Spinal cord (tissue), 10 donors: ENCODE data around the gene SCNN1B. TPM values are rescaled to one million over a fixed set of nuclear protein-coding genes. Genes with fewer than 3 reads are reported as not detected.
"Not testable (repeated sequence)": the region's sequence is repeated elsewhere in the genome, so short reads cannot be mapped to it uniquely, and the experiment has no call there.

Source experiments
- DNase-seq, 6 donors: peaks; one replicate each; pipeline versions ENCODE4 v3.0.0 to v3.0.0-alpha.2; 2013 to 2015; ENCODE audit warnings: low spot score in 6 of 6, low read depth in 4 of 6
- H3K27ac ChIP-seq: one replicate; pipeline ENCODE4 v1.5.1; 2013; ENCODE audit warnings: low read depth, low read length, control low read depth
- H3K27me3 ChIP-seq: one replicate; pipeline ENCODE4 v1.6.1; 2013; ENCODE audit warnings: low read length; ENCODE audit not compliant: control insufficient read depth, insufficient read depth
- H3K36me3 ChIP-seq: one replicate; pipeline ENCODE4 v1.6.1; 2013; ENCODE audit warnings: low read length; ENCODE audit not compliant: control insufficient read depth, insufficient read depth
- H3K4me1 ChIP-seq: one replicate; pipeline ENCODE4 v1.6.1; 2013; ENCODE audit warnings: low read length; ENCODE audit not compliant: control insufficient read depth, insufficient read depth
- H3K4me3 ChIP-seq: one replicate; pipeline ENCODE4 v1.5.1; 2013; ENCODE audit warnings: low read depth, low read length, control low read depth
- H3K9me3 ChIP-seq: one replicate; pipeline ENCODE4 v1.6.1; 2013; ENCODE audit warnings: low read length; ENCODE audit not compliant: control insufficient read depth, insufficient read depth
- WGBS: methylation state at CpG from one replicate; pipeline ENCODE4 v1.1.5; 2013; ENCODE audit warnings: missing lambda C conversion rate; ENCODE audit not compliant: insufficient coverage; 5-methylcytosine and 5-hydroxymethylcytosine counted together
- long read RNA-seq, 4 donors: transcript quantifications; one replicate each; lab custom pipeline, GENCODE V29; 2026
- polyA plus RNA-seq, 2 donors: library from polyadenylated mRNA; unstranded; fragments of 120-200 nt; gene quantifications; one replicate each; pipeline ENCODE4 v1.2.1, GENCODE V29; 2013; ENCODE audit not compliant: insufficient read length in 2 of 2
- total RNA-seq, 2 donors: library from RNA; depleted of rRNA in 1 of 2; stranded (reverse); fragments of 120-200 nt in 1 of 2; fragments of >200 nt in 1 of 2; gene quantifications; one replicate each; pipeline versions ENCODE4 v1.2.3 to v1.2.4, GENCODE V29; 2013 to 2014
- donor health status: healthy.

The SCNN1B gene
- total RNA-seq (under 1 TPM; 0.40 to 0.66 TPM), polyA plus RNA-seq (1 to 10 TPM; 2.5 to 2.8 TPM)
- long read RNA-seq, donor 1, partial matches to known transcripts = 0 of 1 reads
- long read RNA-seq, donor 1, other reads (novel, unspliced or antisense) = 0 of 1 reads
- long read RNA-seq, donor 2 = 0 reads
- long read RNA-seq, donor 3 = 0 reads
- long read RNA-seq, donor 4 = 0 reads

- H3K9me3 ChIP-seq = no peaks in the 10 kb centered on the region
- H3K36me3 ChIP-seq = no peaks in the 10 kb centered on the region
- peaks cover 11% of the 10 kb centered on the region for H3K4me1 ChIP-seq
- H3K27me3 ChIP-seq = peaks cover 20% of the 10 kb centered on the region
- WGBS = 1% methylated on average over 81 of the region's 81 CpGs
- H3K4me3 ChIP-seq = peak within 1 kb of the TSS; percentile 21
- H3K27ac ChIP-seq = no peak within 1 kb of the TSS
- peak in 2 of 6 donors; percentile 18 to 57 for DNase-seq
Measured at GRCh38 chr16:23302045-23302956, at the start of gene SCNN1B. TSS of gene SCNN1B (plus strand) at chr16:23302302. CDS start at chr16:23348600, 46,298 bp downstream.

DNA sequence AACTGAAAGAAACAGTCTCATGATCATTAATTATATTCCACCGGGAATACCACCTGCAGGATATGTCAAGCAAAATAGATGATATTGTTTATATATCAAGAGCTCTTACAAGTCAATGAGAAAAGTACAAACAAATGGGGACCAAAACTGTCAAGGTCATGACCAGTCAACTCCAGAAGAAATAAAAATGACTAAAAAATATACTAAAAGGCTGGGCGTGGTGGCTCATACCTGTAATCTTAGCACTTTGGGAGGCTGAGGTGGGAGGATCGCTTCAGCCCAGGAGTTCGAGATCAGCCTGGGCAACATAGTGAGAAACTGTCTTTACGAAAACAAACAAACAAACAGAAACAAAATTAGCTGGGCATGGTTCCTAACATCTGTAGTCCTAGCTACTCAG, 49.8 kb upstream of the SCNN1B start:
- no peak for DNase-seq
- Histone ChIP-seq H3K27ac (no peak overlapping the region), H3K4me1 (no peaks in the 10 kb centered on the region), H3K9me3 (no peaks in the 10 kb centered on the region), H3K36me3 (no peaks in the 10 kb centered on the region), H3K4me3 (no peak overlapping the region), H3K27me3 (no peaks in the 10 kb centered on the region)
- no CpG with 5 or more reads among the region's 5 CpGs for WGBS

DNA sequence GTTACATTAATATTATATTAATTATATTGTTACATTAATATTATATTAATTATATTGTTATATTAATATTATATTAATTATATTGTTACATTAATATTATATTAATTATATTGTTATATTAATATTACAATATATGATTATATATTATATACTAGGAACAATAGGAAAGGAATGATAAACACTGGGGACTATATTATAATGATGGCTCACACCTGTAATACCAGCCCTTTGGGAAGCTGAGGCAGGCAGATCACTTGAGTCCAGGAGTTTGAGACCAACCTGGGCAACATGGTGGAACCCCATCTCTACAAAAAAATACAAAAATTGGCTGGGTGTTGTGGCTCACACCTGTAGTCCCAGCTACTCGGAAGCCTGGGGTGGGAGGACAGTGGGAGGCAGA, 48.5 kb upstream of the SCNN1B start:
- H3K4me3 ChIP-seq, H3K9me3 ChIP-seq, H3K4me1 ChIP-seq, H3K27ac ChIP-seq, DNase-seq, H3K36me3 ChIP-seq, H3K27me3 ChIP-seq: not testable (repeated sequence)
- no CpG with 5 or more reads among the region's 1 CpG for WGBS

DNA sequence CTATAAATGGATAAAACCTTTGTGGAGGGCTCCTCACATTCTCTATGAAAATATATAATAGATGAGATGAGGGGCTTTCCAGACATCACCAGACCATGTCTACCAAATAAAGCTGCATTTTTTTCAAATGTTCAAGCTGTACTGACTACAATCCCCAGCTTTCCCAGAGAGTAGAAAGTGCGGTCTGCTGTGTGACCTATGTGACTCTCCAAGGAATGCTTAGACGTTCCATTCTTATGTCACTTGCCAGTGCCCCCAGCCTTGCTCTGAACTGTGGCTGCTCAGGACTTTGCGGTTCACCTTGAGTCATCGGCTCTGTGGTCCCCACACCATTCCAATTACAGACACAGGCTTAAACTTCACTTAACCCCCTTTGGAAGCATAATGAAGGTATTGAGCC, 47.8 kb upstream of the SCNN1B start:
- Histone ChIP-seq H3K27me3 (no peaks in the 10 kb centered on the region), H3K36me3 (no peaks in the 10 kb centered on the region), H3K27ac (no peak overlapping the region), H3K4me3 (no peak overlapping the region), H3K4me1 (no peaks in the 10 kb centered on the region), H3K9me3 (no peaks in the 10 kb centered on the region)
- DNase-seq = no peak
- WGBS = 60% methylated on average over 2 of the region's 4 CpGs

DNA sequence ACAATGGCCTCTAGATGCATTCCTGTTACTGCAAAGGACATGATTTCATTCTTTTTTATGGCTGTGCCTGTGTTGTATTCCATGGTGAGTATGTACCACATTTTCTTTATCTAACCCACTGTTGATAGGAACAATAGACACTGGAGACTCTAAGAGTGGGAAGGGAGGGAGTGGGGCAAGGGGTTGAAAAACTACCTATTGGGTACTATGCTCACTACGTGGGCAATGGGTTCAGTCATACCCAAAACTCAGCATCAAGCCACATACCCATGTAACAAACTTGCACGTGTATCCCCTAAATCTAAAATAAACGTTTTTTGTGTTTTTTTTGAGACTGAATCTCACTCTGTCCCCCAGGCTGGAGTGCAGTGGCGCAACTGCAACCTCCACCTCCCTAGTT, 47.1 kb upstream of the SCNN1B start:
- Histone ChIP-seq H3K4me3 (no peak overlapping the region), H3K4me1 (no peaks in the 10 kb centered on the region), H3K27ac (no peak overlapping the region), H3K27me3 (no peaks in the 10 kb centered on the region), H3K9me3 (no peaks in the 10 kb centered on the region), H3K36me3 (no peaks in the 10 kb centered on the region)
- WGBS = 78% methylated on average over 3 of the region's 4 CpGs
- DNase-seq = no peak

DNA sequence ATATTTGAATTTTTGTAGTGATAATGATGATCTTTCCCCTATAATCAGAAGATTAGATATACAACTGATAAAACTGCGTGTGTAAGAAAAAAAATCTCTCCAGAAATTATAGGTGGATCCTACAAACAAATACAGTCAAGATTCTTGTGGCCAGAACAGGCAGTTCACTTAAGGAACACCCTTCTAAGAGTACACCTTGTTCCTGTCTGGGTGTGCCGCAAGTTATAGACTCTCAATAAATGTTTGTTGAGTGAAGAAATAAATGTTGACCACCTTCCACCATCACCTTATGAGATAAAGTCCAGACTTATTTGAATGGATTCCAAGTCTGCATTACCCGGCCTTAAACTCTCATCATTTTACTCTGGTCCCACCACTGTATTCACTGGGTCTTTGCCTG, 45.7 kb upstream of the SCNN1B start:
- no peaks in the 10 kb centered on the region for H3K27me3 ChIP-seq
- no peak overlapping the region for H3K27ac ChIP-seq
- WGBS = 80% methylated on average over 1 of the region's 3 CpGs
- DNase-seq = no peak
- H3K4me1 ChIP-seq = no peaks in the 10 kb centered on the region
- no peaks in the 10 kb centered on the region for H3K9me3 ChIP-seq
- no peaks in the 10 kb centered on the region for H3K36me3 ChIP-seq
- no peak overlapping the region for H3K4me3 ChIP-seq

DNA sequence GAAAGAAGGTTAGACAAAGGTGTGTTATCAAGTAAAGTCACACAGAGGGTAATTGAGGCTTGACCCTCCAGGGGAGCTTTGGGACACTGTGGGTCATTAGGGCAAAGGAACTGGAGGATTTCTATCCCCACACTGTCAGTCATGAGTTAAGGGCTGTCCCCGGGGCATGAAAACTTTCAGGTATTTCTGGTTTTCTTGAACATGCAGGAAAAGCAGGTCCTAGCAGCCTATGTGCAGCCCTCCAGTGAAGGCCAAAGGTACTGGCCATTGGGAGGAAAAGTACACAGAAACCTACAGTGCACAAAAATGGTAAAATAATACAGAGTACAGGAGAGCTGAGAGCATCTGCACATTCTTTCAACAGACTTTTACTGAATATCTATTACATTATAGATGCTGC, 44.4 kb upstream of the SCNN1B start:
- H3K36me3 ChIP-seq = no peaks in the 10 kb centered on the region
- no peak overlapping the region for H3K4me3 ChIP-seq
- H3K27me3 ChIP-seq = no peaks in the 10 kb centered on the region
- no peak overlapping the region for H3K27ac ChIP-seq
- H3K9me3 ChIP-seq = no peaks in the 10 kb centered on the region
- H3K4me1 ChIP-seq = no peaks in the 10 kb centered on the region
- 80% methylated on average over 1 of the region's 1 CpG for WGBS
- no peak for DNase-seq

DNA sequence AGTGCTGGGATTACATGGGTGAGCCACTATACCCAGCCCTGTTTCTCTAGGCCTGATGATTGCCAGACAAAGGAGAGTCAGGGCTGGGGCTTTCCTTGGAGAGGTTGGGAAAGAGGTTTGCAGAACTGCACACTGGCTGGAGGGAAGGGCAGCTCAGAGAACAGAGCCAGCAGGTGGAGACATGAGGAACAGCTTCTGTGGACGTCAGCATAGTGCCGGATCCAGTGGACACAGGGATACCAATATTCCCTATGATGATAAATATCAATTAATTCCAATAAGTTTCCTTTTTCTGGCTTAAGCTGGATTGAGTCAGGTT, 43.2 kb upstream of the SCNN1B start:
- Histone ChIP-seq H3K4me1 (no peaks in the 10 kb centered on the region), H3K27me3 (no peaks in the 10 kb centered on the region), H3K27ac (no peak overlapping the region), H3K9me3 (no peaks in the 10 kb centered on the region), H3K4me3 (no peak overlapping the region), H3K36me3 (no peaks in the 10 kb centered on the region)
- no CpG with 5 or more reads among the region's 2 CpGs for WGBS
- DNase-seq = no peak

DNA sequence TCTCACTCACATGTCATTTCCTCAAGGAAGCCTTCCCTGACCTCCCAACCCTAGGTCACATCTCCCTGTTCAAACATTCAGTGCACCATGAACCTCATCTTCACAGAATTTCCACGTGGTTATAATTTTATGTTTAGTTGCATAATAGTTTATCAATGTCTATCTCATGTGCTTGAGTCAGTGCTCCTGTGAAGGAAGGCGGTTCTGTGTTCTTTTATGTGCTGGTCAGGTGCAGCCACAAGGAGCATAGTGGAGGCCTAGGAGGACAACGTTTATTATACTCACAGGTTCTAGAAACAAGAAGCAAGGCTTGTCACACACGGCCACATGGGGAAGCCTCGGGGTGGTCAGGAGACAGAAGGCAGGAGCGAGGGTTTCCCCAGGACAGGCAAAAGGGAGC, 34.5 kb upstream of the SCNN1B start:
- 89% methylated on average over 3 of the region's 6 CpGs for WGBS
- no peaks in the 10 kb centered on the region for H3K36me3 ChIP-seq
- no peaks in the 10 kb centered on the region for H3K27me3 ChIP-seq
- H3K27ac ChIP-seq = no peak overlapping the region
- no peak overlapping the region for H3K4me3 ChIP-seq
- H3K4me1 ChIP-seq = no peaks in the 10 kb centered on the region
- no peak for DNase-seq
- H3K9me3 ChIP-seq = no peaks in the 10 kb centered on the region

DNA sequence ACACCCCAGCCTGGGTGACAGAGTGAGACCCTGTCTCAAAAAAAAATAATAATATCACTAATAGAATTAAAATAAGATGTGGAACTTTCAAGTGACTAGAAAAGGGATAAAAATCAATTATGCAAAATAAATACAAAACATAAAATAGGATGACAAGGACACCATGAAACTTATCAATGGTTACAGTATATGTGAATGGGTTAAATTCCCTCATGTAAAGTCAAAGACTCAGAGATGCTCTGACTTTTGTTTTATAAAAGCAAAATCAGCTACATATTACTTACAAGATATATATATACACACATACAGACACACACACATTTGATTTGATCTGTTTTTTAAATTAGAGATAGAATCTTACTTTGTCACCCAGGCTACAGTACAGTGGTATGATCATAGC, 33.5 kb upstream of the SCNN1B start:
- DNase-seq = no peak
- Histone ChIP-seq H3K4me3 (no peak overlapping the region), H3K9me3 (no peaks in the 10 kb centered on the region), H3K27ac (no peak overlapping the region), H3K36me3 (no peaks in the 10 kb centered on the region), H3K4me1 (no peaks in the 10 kb centered on the region), H3K27me3 (no peaks in the 10 kb centered on the region)
